ENCODE results near the gene NTRK1. TPM values are rescaled to one million over a fixed set of nuclear protein-coding genes. Genes with fewer than 3 reads are reported as not detected.
A peak's percentile ranks its signal among the peaks of the same experiment; 100 is the strongest.

The NTRK1 gene
- total RNA-seq, 1 experiment from 2014 or later, result 0.24 TPM

DNA sequence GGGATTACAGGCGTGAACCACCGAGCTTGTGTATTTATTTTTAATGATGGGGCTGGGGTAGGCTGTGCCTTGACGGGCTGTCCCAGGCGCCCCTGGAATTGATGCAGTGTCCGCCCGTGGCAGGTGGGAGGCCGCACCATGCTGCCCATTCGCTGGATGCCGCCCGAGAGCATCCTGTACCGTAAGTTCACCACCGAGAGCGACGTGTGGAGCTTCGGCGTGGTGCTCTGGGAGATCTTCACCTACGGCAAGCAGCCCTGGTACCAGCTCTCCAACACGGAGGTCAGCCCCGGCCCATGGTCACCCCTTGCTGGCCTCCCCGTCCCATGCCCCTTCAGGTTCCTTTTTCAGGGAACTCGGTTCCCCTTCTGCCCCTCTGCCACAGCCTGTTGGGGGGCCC lies 19.2 kb downstream of the NTRK1 start:
- H2BK15ac ChIP-seq (ENCODE audit: low read depth, low read length), result no peak overlapping the region
- H2BK20ac ChIP-seq (ENCODE audit: low read depth, low read length, poor library complexity, severe bottlenecking), result no peak overlapping the region
- no peak overlapping the region for H4K91ac ChIP-seq (ENCODE audit: insufficient read length, low read depth, low read length)
- H3K27ac ChIP-seq (ENCODE audit: insufficient read length, low read depth, low read length), result no peak overlapping the region
- no peak overlapping the region for H2BK5ac ChIP-seq (ENCODE audit: insufficient read length, low read length)
- Mint-ChIP-seq H3K4me3 (no peak overlapping the region; a peak in 1 of 5 replicates), H3K9me3 (no peaks in the 10 kb centered on the region; a peak in 1 of 5 replicates), H3K36me3 (ENCODE audit: insufficient read depth in 1 of 3, low read depth in 3 of 3) (no peaks in the 10 kb centered on the region), H3K27ac (peak overlapping the region in 1 of 3 experiments; percentile 60; a peak in 1 of 7 replicates), H3K27me3 (ENCODE audit: low read depth) (peaks cover 72% of the 10 kb centered on the region), H3K4me1 (peaks cover 19 to 44% of the 10 kb centered on the region in 2 experiments)
- H3K9me3 ChIP-seq (ENCODE audit: control insufficient read depth, low read depth, low read length), result no peaks in the 10 kb centered on the region
- no peaks in the 10 kb centered on the region; the same call in 1 of the 2 replicates for H3K27me3 ChIP-seq (ENCODE audit: insufficient read depth, low read length)
- no peak overlapping the region for H2AK5ac ChIP-seq (ENCODE audit: insufficient read length, low read length)
- H3K14ac ChIP-seq (ENCODE audit: insufficient read depth, low read length), result no peak overlapping the region
- H3K79me2 ChIP-seq (ENCODE audit: insufficient read depth, low read length), result no peaks in the 10 kb centered on the region
- no peak overlapping the region for H3K9ac ChIP-seq (ENCODE audit: extremely low read depth, insufficient read length, low read length)
- no CpG with 5 or more reads among the region's 21 CpGs for WGBS (ENCODE audit: extremely low coverage, insufficient read length, low lambda C conversion rate)
- no peak overlapping the region for H4K8ac ChIP-seq (replicated peaks; ENCODE audit: insufficient read length, low read depth, low read length)
- no peak overlapping the region for H2BK120ac ChIP-seq (ENCODE audit: low read depth, low read length, poor library complexity, severe bottlenecking)
- TF ChIP-seq, protein P1, sequence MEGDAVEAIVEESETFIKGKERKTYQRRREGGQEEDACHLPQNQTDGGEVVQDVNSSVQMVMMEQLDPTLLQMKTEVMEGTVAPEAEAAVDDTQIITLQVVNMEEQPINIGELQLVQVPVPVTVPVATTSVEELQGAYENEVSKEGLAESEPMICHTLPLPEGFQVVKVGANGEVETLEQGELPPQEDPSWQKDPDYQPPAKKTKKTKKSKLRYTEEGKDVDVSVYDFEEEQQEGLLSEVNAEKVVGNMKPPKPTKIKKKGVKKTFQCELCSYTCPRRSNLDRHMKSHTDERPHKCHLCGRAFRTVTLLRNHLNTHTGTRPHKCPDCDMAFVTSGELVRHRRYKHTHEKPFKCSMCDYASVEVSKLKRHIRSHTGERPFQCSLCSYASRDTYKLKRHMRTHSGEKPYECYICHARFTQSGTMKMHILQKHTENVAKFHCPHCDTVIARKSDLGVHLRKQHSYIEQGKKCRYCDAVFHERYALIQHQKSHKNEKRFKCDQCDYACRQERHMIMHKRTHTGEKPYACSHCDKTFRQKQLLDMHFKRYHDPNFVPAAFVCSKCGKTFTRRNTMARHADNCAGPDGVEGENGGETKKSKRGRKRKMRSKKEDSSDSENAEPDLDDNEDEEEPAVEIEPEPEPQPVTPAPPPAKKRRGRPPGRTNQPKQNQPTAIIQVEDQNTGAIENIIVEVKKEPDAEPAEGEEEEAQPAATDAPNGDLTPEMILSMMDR (conservative IDR thresholded peaks at IDR 0.05), result no peak
- no peaks in the 10 kb centered on the region for H3K23me2 ChIP-seq (ENCODE audit: insufficient read length, low read depth, low read length, poor library complexity, severe bottlenecking)
- no peak overlapping the region for H4K5ac ChIP-seq (ENCODE audit: insufficient read length, low read depth, low read length)
- H3K56ac ChIP-seq (ENCODE audit: insufficient read length, low read depth, low read length), result no peak overlapping the region
- no peak overlapping the region for H3T11ph ChIP-seq (ENCODE audit: low read length)
- no peak for DNase-seq
- no peak overlapping the region for H2AFZ ChIP-seq (ENCODE audit: low read length)
- no peak overlapping the region for H3K4me2 ChIP-seq (ENCODE audit: insufficient read depth, insufficient read length, low read length)
- no peak overlapping the region for H3K23ac ChIP-seq (ENCODE audit: insufficient read length, low read depth, low read length)
- H3K18ac ChIP-seq (ENCODE audit: insufficient read length, low read depth, low read length), result no peak overlapping the region
- H3K4me1 ChIP-seq (ENCODE audit: insufficient read depth, low read length), result no peaks in the 10 kb centered on the region
- no peaks in the 10 kb centered on the region for H4K20me1 ChIP-seq (ENCODE audit: control insufficient read depth, insufficient read depth, insufficient read length)
- no peaks in the 10 kb centered on the region for H3K79me1 ChIP-seq (ENCODE audit: insufficient read depth, low read depth, low read length, poor library complexity, severe bottlenecking)
- no peak overlapping the region for H3K4ac ChIP-seq (ENCODE audit: low read depth, low read length)
- H2BK12ac ChIP-seq (ENCODE audit: insufficient read length, low read depth, low read length), result no peak overlapping the region

Data from H9 (cell line).